MCF 10A (cell line): ENCODE measurements around the gene PALLD. TPM values are rescaled to one million over a fixed set of nuclear protein-coding genes. Genes with fewer than 3 reads are reported as not detected.

Experiments used
- BruUV-seq: library from RNA; stranded (reverse); fragments of 400-500 nt; replicated peaks from 2 replicates; lab custom pipeline; 2021; lab: Mats Ljungman, UMichigan
- CTCF ChIA-PET: fragments of 300-600 bp; sonication (Branson Sonifier 250); formaldehyde crosslinking; extraction: SDS; loops from one replicate; lab custom pipeline; 2021; ENCODE audit warnings: antibody characterized with exemption, inconsistent platforms; lab: Yijun Ruan, JAX
- POLR2A ChIA-PET: fragments of 300-600, 350-650 bp; sonication (Branson Sonifier 250); formaldehyde crosslinking; extraction: SDS; loops from one replicate; lab custom pipeline; 2020; ENCODE audit warnings: antibody characterized with exemption, inconsistent platforms; lab: Yijun Ruan, JAX
- DNase-seq: peaks from one replicate; pipeline ENCODE4 v3.0.0-alpha.2; 2018; ENCODE audit not compliant: unreplicated experiment
- H3K27ac Mint-ChIP-seq: one replicate; pipeline ENCODE4 v1.8.0; 2022; ENCODE audit warnings: mild to moderate bottlenecking, low read depth, mixed read lengths; ENCODE audit not compliant: unreplicated experiment
- H3K27me3 Mint-ChIP-seq: one replicate; pipeline ENCODE4 v1.8.0; 2022; ENCODE audit warnings: mixed read lengths; ENCODE audit not compliant: insufficient read depth, unreplicated experiment
- H3K36me3 Mint-ChIP-seq: one replicate; pipeline ENCODE4 v1.8.0; 2022; ENCODE audit warnings: mild to moderate bottlenecking, moderate library complexity, mixed read lengths; ENCODE audit not compliant: insufficient read depth, unreplicated experiment
- H3K4me1 Mint-ChIP-seq: one replicate; pipeline ENCODE4 v1.8.0; 2022; ENCODE audit warnings: mixed read lengths; ENCODE audit not compliant: insufficient read depth, unreplicated experiment
- H3K4me3 Mint-ChIP-seq: one replicate; pipeline ENCODE4 v1.8.0; 2022; ENCODE audit warnings: mild to moderate bottlenecking, moderate library complexity, mixed read lengths; ENCODE audit not compliant: unreplicated experiment
- H3K9me3 Mint-ChIP-seq: one replicate; pipeline ENCODE4 v1.8.0; 2022; ENCODE audit warnings: mixed read lengths; ENCODE audit not compliant: unreplicated experiment
- intact Hi-C: fragments of 100-400 bp; cut with micrococcal nuclease; formaldehyde crosslinking; loops from 2 replicates; pipeline ENCODE4 v1.14.1; 2022
- total RNA-seq: library from RNA; stranded (reverse); gene quantifications from 2 replicates; pipeline ENCODE4 v1.2.3, GENCODE V29; 2022
- TF ChIP-seq, protein P1 (sequence below): fragments of 200-600 bp; IDR thresholded peaks from one replicate; pipeline ENCODE4 v1.8.0; 2022; ENCODE audit warnings: antibody characterized with exemption, mild to moderate bottlenecking; ENCODE audit not compliant: unreplicated experiment

Gene PALLD
- total RNA-seq, 1 experiment from 2014 or later, result 191 TPM

DNA sequence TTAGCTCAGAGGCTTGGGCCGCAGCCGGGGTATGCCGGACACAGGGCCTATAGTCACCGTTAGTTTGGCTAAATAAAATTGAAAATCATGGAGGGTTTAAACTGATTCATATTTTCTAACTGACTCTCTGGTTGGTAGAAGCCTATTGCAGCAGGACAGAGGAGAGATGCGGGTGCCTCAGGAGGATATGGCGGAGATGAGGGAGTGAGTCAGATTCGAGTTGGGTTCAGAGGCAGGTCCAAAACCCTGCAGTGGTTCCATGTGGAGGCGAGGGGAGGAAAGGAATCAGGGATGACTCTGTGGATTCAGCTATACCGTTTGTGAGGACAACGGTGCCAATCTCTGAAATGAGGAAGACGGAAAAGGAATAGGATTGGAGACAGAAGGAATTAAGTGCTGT is 176.6 kb downstream of the PALLD start:
- no TSS peak for BruUV-seq
- Mint-ChIP-seq H3K4me3 (no peak overlapping the region), H3K9me3 (no peaks in the 10 kb centered on the region), H3K36me3 (peaks cover 5% of the 10 kb centered on the region), H3K27ac (no peak overlapping the region), H3K27me3 (no peaks in the 10 kb centered on the region), H3K4me1 (no peaks in the 10 kb centered on the region)
- CTCF ChIA-PET, result interaction anchor here (1.0 kb wide), 1 partner anchor 152 kb away, joined by 3 read pairs; no protein-coding TSS in a partner anchor
- DNase-seq, result no peak
- TF ChIP-seq, protein P1, sequence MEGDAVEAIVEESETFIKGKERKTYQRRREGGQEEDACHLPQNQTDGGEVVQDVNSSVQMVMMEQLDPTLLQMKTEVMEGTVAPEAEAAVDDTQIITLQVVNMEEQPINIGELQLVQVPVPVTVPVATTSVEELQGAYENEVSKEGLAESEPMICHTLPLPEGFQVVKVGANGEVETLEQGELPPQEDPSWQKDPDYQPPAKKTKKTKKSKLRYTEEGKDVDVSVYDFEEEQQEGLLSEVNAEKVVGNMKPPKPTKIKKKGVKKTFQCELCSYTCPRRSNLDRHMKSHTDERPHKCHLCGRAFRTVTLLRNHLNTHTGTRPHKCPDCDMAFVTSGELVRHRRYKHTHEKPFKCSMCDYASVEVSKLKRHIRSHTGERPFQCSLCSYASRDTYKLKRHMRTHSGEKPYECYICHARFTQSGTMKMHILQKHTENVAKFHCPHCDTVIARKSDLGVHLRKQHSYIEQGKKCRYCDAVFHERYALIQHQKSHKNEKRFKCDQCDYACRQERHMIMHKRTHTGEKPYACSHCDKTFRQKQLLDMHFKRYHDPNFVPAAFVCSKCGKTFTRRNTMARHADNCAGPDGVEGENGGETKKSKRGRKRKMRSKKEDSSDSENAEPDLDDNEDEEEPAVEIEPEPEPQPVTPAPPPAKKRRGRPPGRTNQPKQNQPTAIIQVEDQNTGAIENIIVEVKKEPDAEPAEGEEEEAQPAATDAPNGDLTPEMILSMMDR, result no peak
- intact Hi-C loops, result no loop called here
- POLR2A ChIA-PET, result interaction anchor here (0.6 kb wide), 1 partner anchor 123 kb away, joined by 3 read pairs; no protein-coding TSS in a partner anchor

DNA sequence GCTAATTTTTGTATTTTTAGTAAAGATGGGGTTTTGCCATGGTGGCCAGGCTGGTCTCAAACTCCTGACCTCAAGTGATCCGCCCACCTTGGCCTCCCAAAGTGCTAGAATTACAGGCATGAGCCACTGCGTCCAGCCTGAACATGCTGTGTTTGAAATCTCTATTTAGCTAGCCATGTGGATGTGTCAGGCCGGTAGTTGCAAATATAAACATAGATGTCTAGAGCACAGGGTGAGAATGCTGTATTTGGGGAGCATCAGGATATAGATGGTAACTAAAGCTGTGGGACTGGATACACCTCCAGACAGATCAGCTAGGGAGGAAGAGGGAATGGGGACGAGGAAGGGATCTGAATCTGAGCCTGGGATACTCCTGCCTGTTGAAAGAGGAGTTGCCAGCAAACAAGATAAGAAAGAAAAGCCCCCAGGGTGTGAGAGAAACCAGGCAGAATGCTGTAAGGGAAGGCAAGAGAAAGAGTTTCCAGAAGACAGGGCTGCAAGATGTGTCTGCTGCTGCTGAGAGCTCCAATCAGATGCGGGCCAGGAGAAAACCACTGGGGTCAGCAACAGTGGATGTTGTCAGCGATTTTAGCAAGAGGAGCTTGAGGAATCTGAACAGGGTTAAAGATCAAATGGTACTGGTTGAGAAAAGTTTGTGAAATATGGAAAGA is 177.4 kb downstream of the PALLD start:
- CTCF ChIA-PET, result interaction anchor here (0.6 to 1.3 kb wide), 5 partner anchors 14 to 249 kb away, joined by 3 to 6 read pairs (median 3); no protein-coding TSS in a partner anchor
- Mint-ChIP-seq H3K36me3 (peaks cover 3% of the 10 kb centered on the region), H3K27me3 (no peaks in the 10 kb centered on the region), H3K27ac (no peak overlapping the region), H3K4me3 (no peak overlapping the region), H3K4me1 (peaks cover 4% of the 10 kb centered on the region), H3K9me3 (no peaks in the 10 kb centered on the region)
- TF ChIP-seq, protein P1, result no peak
- intact Hi-C loops, result no loop called here
- no TSS peak for BruUV-seq
- no peak for DNase-seq
- POLR2A ChIA-PET, result interaction anchor here (0.6 to 1.4 kb wide), 4 partner anchors 9 to 50 kb away, joined by 3 to 4 read pairs (median 3); no protein-coding TSS in a partner anchor

DNA sequence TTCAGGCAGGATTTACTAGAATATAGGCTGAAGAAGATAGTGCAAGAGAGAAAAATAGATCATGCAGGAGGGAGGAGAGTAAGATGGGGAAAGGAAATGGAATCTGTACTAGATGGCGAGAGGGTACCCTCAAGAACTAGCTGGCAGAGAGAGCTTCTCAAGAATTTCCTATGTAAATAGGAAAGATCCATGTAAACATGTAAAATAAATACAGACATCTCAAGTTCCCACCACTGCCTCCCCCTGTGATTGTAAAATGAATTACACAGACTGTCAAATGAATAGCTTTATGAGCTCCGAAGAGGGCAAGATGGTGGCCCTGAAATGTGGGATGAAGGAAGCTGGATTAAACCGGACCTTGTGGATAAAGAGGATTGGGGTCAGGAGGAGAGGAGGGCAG is 178.0 kb downstream of the PALLD start:
- Mint-ChIP-seq H3K4me1 (peaks cover 4% of the 10 kb centered on the region), H3K27ac (no peak overlapping the region), H3K4me3 (no peak overlapping the region), H3K9me3 (no peaks in the 10 kb centered on the region), H3K27me3 (no peaks in the 10 kb centered on the region), H3K36me3 (no peaks in the 10 kb centered on the region)
- CTCF ChIA-PET, result interaction anchor here (0.6 to 1.3 kb wide), 6 partner anchors 13 to 249 kb away, joined by 3 to 6 read pairs (median 3); no protein-coding TSS in a partner anchor
- BruUV-seq, result no TSS peak
- TF ChIP-seq, protein P1, result no peak
- POLR2A ChIA-PET, result interaction anchor here (0.6 to 1.4 kb wide), 3 partner anchors 9 to 42 kb away, joined by 3 to 4 read pairs (median 3); no protein-coding TSS in a partner anchor
- intact Hi-C loops, result no loop called here
- DNase-seq, result no peak

DNA sequence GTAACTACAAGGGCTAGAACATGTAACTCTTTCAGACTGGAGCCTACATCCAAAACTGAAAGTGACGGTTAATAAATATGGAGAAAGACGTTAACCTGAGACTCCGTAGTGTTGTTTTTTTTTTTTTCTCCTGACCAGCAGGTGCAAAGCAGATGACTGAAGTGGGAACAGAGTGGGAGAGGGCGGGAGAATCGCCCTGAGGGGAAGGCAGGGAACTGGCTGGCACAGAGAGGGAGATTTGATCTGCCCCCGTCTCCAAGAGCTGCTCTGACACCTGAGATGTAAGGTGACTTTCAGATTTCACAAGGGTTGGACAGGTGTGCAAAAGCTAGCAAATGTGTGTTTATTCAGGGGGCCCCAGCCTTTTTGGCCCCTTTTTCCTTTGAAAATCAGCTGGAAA is 180.2 kb downstream of the PALLD start:
- no TSS peak for BruUV-seq
- Mint-ChIP-seq H3K9me3 (no peaks in the 10 kb centered on the region), H3K27me3 (no peaks in the 10 kb centered on the region), H3K27ac (no peak overlapping the region), H3K4me3 (no peak overlapping the region), H3K4me1 (peaks cover 4% of the 10 kb centered on the region), H3K36me3 (no peaks in the 10 kb centered on the region)
- POLR2A ChIA-PET, result no interaction called here
- CTCF ChIA-PET, result interaction anchor here (0.6 kb wide), 2 partner anchors 32 to 983 kb away, joined by 3 read pairs; no protein-coding TSS in a partner anchor
- TF ChIP-seq, protein P1, result no peak
- intact Hi-C loops, result no loop called here
- no peak for DNase-seq
